ENCODE results near the gene GPR137.
A peak's percentile ranks its signal among the peaks of the same experiment; 100 is the strongest.

GPR137 gene

GRCh38 chr11:64240435-64241240, 45.0 kb upstream of the GPR137 start, which contains the start of gene FKBP2:
Gene FKBP2 (plus strand): TSS chr11:64241095. CDS start chr11:64242388, 1,293 bp downstream.
- ChIA-PET POLR2A (interaction anchor here (0.6 to 1.6 kb wide), 12 partner anchors 9 to 1890 kb away, joined by 3 to 13 read pairs (median 5); partner anchors contain the start of genes FERMT3, NUDT22, PRDX5 and STIP1), CTCF (interaction anchor here (0.8 to 30.9 kb wide), 5 partner anchors 10 to 91 kb away, joined by 3 to 368 read pairs (median 5); partner anchors contain the start of genes FERMT3, NUDT22, PLCB3 and TRPT1)
- DNase-seq (ENCODE audit: extremely low spot score): peak; percentile 93
- TF ChIP-seq CTCF (IDR thresholded peaks at IDR 0.05; ENCODE audit: control extremely low read depth, extremely low read depth, low read depth, missing control alignments): no peak

GRCh38 chr11:64241241-64241490, 44.5 kb upstream of the GPR137 start:
- TF ChIP-seq CTCF (IDR thresholded peaks at IDR 0.05; ENCODE audit: control extremely low read depth, extremely low read depth, low read depth, missing control alignments): no peak
- POLR2A ChIA-PET: interaction anchor here (0.6 to 1.6 kb wide), 13 partner anchors 9 to 1890 kb away, joined by 3 to 13 read pairs (median 4); partner anchors contain the start of genes FERMT3, NUDT22, PRDX5 and STIP1
- DNase-seq (ENCODE audit: extremely low spot score): peak; percentile 97
- CTCF ChIA-PET: interaction anchor here (0.7 to 30.9 kb wide), 5 partner anchors 10 to 90 kb away, joined by 3 to 368 read pairs (median 5); partner anchors contain the start of genes FERMT3, NUDT22, PLCB3 and TRPT1

GRCh38 chr11:64241491-64242374, 43.9 kb upstream of the GPR137 start:
- ChIA-PET CTCF (interaction anchor here (0.7 to 30.9 kb wide), 5 partner anchors 9 to 90 kb away, joined by 3 to 368 read pairs (median 5); partner anchors contain the start of genes FERMT3, NUDT22, PLCB3 and TRPT1), POLR2A (interaction anchor here (0.6 to 1.6 kb wide), 13 partner anchors 10 to 1889 kb away, joined by 3 to 13 read pairs (median 4); partner anchors contain the start of genes FERMT3, NUDT22, PRDX5 and STIP1)
- no peak for TF ChIP-seq CTCF (IDR thresholded peaks at IDR 0.05; ENCODE audit: control extremely low read depth, extremely low read depth, low read depth, missing control alignments)
- peak; percentile 53 for DNase-seq (ENCODE audit: extremely low spot score)

GRCh38 chr11:64243236-64243854, 42.3 kb upstream of the GPR137 start:
- TF ChIP-seq CTCF (IDR thresholded peaks at IDR 0.05; ENCODE audit: control extremely low read depth, extremely low read depth, low read depth, missing control alignments): no peak
- DNase-seq (ENCODE audit: extremely low spot score): no peak
- ChIA-PET POLR2A (interaction anchor here (0.5 to 1.7 kb wide), 4 partner anchors 16 to 59 kb away, joined by 3 to 7 read pairs (median 5); no protein-coding TSS in a partner anchor), CTCF (interaction anchor here (0.7 to 30.9 kb wide), 9 partner anchors 9 to 60 kb away, joined by 3 to 368 read pairs (median 3); partner anchors contain the start of genes CATSPERZ, DNAJC4, FERMT3 and NUDT22)

- TF ChIP-seq CTCF (IDR thresholded peaks at IDR 0.05; ENCODE audit: control extremely low read depth, extremely low read depth, low read depth, missing control alignments): no peak
- POLR2A ChIA-PET: interaction anchor here (0.5 to 1.7 kb wide), 3 partner anchors 17 to 60 kb away, joined by 3 to 7 read pairs (median 4); no protein-coding TSS in a partner anchor
- DNase-seq (ENCODE audit: extremely low spot score): no peak
- CTCF ChIA-PET: interaction anchor here (1.0 to 30.9 kb wide), 5 partner anchors 8 to 60 kb away, joined by 3 to 368 read pairs (median 8); partner anchors contain the start of genes CATSPERZ and FERMT3
Measured at GRCh38 chr11:64244107-64244506, 41.5 kb upstream of the GPR137 start.
